ENCODE data around the gene SOX21.
A peak's percentile ranks its signal among the peaks of the same experiment; 100 is the strongest.

SOX21 gene

DNA sequence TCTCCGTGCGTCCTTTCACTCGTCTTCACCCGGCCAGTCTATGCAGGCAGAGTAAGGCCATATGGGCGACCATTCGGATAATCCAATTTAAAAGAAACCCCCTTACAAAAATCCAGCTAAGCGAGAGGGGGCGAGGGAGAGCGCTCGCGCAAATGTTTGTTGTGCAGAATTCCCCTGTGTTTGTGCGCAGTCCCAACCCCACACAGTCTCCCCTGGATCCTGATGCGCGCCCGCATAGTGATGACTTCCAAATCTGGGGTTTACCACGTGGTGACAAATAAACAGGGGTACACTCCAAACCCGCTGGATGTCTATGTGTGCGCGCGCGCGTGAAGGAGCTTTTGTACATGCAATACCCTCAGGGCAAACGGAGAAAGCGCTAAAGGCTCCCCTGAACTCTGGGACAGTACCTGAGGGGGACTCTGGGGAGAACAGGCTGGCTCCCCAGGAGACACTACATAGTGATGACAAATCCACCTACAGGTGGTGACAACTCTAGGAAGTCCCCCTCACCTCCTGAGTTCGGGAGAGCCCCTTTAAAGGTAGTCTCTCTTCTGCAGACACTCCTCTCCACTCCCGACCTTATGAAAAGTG, 8.5 kb downstream of the SOX21 start:
- H3K27me3 Mint-ChIP-seq (ENCODE audit: low read depth), result peaks cover 100% of the 10 kb centered on the region
- peak overlapping the region; percentile 1 for H3K4me3 Mint-ChIP-seq
- H3K36me3 Mint-ChIP-seq (ENCODE audit: low read depth), result peaks cover 5% of the 10 kb centered on the region
- peak overlapping the region; percentile 35 for H3K27ac Mint-ChIP-seq
- peaks cover 12% of the 10 kb centered on the region for H3K4me1 Mint-ChIP-seq (ENCODE audit: low read depth)
- peaks cover 4% of the 10 kb centered on the region for H3K9me3 Mint-ChIP-seq

DNA sequence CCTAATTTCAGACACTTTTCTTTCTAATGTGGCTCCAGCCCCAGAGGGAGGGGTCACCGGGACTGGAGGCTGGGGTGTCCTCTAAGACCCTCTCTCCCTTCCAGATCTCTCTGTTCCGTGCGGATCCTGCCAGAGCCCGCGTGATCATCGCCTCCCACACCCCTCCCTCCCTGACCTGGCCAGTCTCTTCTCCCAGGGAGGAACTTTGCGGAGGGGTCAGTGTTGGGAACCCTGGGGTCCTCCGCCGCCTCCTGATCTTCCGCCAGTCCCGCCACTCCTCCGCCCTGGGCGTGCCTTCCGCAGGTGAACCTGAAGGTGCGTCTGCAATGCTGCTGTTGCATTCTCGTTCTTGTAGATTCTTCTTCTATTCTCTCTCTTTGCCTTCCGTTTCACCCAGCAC, 9.1 kb downstream of the SOX21 start:
- Mint-ChIP-seq H3K4me3 (peak overlapping the region; percentile 1), H3K36me3 (ENCODE audit: low read depth) (peaks cover 5% of the 10 kb centered on the region), H3K27me3 (ENCODE audit: low read depth) (peaks cover 99% of the 10 kb centered on the region), H3K9me3 (peaks cover 4% of the 10 kb centered on the region), H3K27ac (peak overlapping the region; percentile 35), H3K4me1 (ENCODE audit: low read depth) (peaks cover 10% of the 10 kb centered on the region)

DNA sequence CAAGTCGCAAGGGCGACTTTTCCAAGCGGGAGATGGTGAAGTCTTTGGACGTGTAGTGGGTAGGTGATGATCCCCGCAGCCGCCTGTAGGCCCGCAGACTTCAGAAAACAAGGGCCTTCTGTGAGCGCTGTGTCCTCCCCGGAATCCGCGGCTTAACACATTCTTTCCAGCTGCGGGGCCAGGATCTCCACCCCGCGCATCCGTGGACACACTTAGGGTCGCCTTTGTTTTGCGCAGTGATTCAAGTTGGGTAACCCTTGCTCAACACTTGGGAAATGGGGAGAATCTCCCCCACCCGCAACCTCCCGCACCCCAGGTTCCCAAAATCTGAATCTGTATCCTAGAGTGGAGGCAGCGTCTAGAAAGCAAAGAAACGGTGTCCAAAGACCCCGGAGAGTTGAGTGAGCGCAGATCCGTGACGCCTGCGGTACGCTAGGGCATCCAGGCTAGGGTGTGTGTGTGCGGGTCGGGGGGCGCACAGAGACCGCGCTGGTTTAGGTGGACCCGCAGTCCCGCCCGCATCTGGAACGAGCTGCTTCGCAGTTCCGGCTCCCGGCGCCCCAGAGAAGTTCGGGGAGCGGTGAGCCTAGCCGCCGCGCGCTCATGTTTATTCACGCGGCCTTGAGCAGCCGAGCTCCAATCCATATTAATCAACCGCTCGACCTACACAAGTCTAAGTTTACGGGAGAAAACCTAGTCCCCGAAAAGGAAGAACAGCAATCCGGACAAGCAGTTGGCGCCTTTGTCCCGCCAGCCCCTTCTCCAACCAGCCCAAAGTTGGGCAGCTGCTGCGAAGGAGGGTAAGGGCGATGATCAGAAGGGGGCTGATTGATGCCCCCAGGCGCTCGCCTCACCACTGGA, 9.9 kb downstream of the SOX21 start:
- Mint-ChIP-seq H3K27ac (no peak overlapping the region), H3K4me1 (ENCODE audit: low read depth) (peaks cover 5% of the 10 kb centered on the region), H3K27me3 (ENCODE audit: low read depth) (peaks cover 96% of the 10 kb centered on the region), H3K9me3 (peaks cover 4% of the 10 kb centered on the region), H3K4me3 (no peak overlapping the region), H3K36me3 (ENCODE audit: low read depth) (peaks cover 5% of the 10 kb centered on the region)

DNA sequence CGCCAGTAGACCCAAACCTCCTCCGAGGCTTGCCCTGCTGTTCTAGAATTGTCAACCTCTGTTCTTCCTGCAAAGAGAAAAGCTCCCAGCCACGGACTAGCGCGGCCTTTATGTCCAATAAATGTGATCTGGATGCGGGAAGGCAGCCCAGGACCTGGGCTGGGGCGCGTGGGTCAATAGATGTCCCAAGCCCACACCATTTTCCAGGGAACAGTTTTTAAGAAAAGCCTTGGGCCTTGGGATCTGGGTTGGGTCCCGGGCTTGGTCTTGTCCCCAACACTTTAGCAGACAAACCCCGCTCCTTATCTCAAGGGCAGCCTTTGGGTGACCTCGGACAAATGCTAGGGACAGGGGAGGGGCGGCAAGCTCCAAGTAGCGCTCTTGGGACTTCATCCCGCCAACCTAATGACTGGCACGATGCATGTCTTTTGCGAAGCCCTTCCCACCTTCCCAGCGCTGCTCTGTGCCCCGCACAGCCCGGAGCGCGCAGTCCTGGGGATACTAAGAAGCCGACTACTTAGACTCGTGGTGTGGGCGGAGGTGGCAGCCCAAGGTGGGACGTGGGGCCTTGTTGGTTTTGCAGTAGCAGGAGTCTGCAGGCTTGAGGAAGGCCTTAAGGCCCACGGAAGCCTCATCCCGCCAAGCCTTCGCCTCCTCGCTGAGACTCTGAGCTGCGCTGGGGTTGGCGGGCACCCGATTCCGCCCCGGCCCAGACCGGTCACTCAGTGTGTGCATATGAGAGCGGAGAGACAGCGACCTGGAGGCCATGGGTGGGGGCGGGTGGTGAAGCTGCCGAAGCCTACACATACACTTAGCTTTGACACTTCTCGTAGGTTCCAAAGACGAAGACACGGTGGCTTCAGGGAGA, 10.8 kb downstream of the SOX21 start:
- Mint-ChIP-seq H3K4me1 (ENCODE audit: low read depth) (peaks cover 5% of the 10 kb centered on the region), H3K9me3 (peaks cover 4% of the 10 kb centered on the region), H3K4me3 (no peak overlapping the region), H3K36me3 (ENCODE audit: low read depth) (peaks cover 5% of the 10 kb centered on the region), H3K27me3 (ENCODE audit: low read depth) (peaks cover 91% of the 10 kb centered on the region), H3K27ac (no peak overlapping the region)

DNA sequence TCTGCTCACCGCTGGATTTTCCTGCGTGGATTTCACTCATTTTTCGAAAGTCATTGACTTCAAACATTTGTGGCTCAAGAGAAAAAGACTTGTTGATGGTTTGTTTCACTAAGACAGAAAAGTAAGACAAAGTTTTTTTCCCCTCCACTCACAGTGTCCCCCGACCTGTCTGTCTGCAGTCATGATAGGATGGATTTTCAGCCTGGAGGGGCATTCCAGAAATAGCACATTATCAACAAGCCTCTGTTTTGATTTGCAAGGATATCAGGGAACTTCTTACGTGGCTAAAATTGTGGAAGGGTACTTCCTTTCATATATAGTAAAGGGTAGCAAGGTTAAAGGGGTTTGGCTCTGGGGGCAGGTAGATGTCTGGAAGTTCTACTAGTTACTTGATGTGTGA, 11.8 kb downstream of the SOX21 start:
- peaks cover 4% of the 10 kb centered on the region for H3K9me3 Mint-ChIP-seq
- no peak overlapping the region for H3K27ac Mint-ChIP-seq
- H3K27me3 Mint-ChIP-seq (ENCODE audit: low read depth), result peaks cover 84% of the 10 kb centered on the region
- no peak overlapping the region for H3K4me3 Mint-ChIP-seq
- H3K36me3 Mint-ChIP-seq (ENCODE audit: low read depth), result peaks cover 5% of the 10 kb centered on the region
- H3K4me1 Mint-ChIP-seq (ENCODE audit: low read depth), result peaks cover 5% of the 10 kb centered on the region

DNA sequence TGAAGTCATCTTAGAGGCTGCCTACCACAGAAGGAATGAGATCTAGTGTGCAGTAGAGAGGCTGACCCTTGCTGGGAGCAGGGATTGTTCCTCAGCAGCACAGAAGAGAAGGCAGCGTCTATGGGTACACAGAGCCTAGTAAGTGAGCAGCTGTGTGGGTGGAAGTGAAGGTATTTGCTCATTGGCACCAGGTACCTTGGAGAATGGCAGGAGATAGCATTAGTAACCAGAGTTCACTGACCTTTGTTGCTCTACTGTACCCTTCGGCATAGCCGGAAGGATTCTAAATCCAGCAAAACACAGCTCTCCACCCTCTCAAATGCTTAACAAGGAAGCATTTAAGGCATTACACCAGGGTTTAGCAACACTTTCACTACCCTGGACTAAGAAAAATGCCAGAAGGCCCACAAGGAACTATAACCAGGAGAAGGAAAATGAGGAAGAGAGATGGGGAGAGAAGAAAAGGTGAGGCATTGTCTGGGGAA, 12.3 kb downstream of the SOX21 start:
- Mint-ChIP-seq H3K9me3 (peaks cover 4% of the 10 kb centered on the region), H3K36me3 (ENCODE audit: low read depth) (peaks cover 5% of the 10 kb centered on the region), H3K27ac (no peak overlapping the region), H3K27me3 (ENCODE audit: low read depth) (peaks cover 81% of the 10 kb centered on the region), H3K4me3 (no peak overlapping the region), H3K4me1 (ENCODE audit: low read depth) (peaks cover 5% of the 10 kb centered on the region)

DNA sequence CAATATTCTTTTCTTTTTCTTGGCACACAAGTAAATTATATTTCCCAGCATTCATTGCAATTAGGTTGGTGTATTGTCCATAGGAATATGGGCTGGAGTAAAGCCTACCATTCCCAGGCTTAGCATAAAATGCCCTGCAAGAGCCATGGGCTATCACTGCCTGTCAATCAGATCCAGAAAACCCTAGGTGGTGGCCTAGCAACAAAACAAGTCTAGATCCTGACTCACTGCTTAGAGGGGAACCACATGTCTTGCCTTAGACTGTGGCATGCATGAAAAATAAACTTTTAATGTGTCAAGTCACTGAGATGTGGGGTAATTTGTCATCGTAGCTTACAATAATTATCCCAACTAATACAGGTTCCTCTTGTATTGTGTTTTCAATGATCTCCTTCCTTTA, 16.2 kb downstream of the SOX21 start:
- H3K36me3 Mint-ChIP-seq (ENCODE audit: low read depth), result no peaks in the 10 kb centered on the region
- H3K27me3 Mint-ChIP-seq (ENCODE audit: low read depth), result peaks cover 49% of the 10 kb centered on the region
- no peak overlapping the region for H3K27ac Mint-ChIP-seq
- no peak overlapping the region for H3K4me3 Mint-ChIP-seq
- H3K4me1 Mint-ChIP-seq (ENCODE audit: low read depth), result no peaks in the 10 kb centered on the region
- no peaks in the 10 kb centered on the region for H3K9me3 Mint-ChIP-seq

DNA sequence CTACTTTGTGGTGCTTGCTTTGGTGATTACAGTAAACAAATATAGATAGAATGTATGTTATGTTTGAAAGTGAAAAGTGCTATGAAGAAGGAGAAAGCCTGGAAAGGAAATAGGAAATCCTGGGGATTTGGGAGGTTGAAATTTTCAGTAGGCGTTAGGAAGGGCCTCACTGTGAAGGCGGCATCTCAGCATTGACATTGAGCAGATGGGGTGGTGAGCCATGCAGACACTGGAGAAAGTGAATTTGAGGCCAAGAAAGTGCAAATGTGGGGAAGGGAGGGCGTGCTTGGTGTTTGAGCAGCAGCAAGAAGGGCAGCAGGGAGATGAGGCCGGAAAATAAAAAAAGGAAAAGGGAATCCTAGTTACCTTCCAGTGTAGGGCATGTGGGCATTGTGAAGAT, 20.3 kb downstream of the SOX21 start:
- Mint-ChIP-seq H3K27ac (no peak overlapping the region), H3K27me3 (ENCODE audit: low read depth) (peaks cover 13% of the 10 kb centered on the region), H3K36me3 (ENCODE audit: low read depth) (no peaks in the 10 kb centered on the region), H3K4me1 (ENCODE audit: low read depth) (no peaks in the 10 kb centered on the region), H3K4me3 (no peak overlapping the region), H3K9me3 (no peaks in the 10 kb centered on the region)

DNA sequence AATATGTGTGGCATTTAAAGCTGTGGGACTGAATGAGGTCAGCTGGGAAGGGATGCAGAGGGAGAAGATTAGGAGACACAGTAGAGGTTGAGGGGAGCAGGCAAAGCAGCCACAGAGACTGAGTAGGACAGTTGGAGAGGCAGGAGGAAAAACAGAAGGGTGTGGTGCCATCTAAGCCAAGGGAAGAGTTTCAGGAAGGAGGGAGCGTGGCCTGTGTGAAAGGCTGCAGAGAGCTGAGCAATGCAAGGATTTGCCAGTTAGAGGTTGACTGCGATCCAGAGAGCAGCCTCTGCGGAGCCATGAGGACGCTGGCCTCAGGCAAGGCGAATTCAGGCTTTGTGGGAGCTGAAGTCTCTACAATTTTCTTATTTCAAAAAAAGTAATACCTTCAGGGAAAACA, 28.9 kb downstream of the SOX21 start:
- H3K36me3 Mint-ChIP-seq (ENCODE audit: low read depth), result no peaks in the 10 kb centered on the region
- H3K9me3 Mint-ChIP-seq, result no peaks in the 10 kb centered on the region
- H3K27me3 Mint-ChIP-seq (ENCODE audit: low read depth), result peaks cover 23% of the 10 kb centered on the region
- no peaks in the 10 kb centered on the region for H3K4me1 Mint-ChIP-seq (ENCODE audit: low read depth)
- H3K4me3 Mint-ChIP-seq, result no peak overlapping the region
- no peak overlapping the region for H3K27ac Mint-ChIP-seq

DNA sequence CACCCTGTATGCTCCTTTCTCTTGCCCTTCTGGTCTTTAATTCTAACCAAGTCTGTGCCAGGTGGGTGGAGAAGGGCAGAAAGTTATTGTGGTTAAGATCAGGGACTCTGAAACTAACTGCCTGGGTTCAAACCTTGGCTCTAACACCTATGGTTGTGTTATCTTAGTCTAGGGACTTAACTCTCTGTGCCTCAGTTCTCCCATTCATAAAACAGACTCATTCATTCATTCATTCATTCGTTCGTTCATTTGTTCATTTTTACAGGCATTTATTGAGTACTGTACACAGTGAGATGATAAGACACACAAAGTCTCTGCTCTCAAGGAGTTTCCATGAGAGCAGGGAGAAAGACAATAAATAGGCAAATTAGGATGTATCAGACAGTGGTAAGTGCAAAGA, 30.1 kb downstream of the SOX21 start:
- Mint-ChIP-seq H3K36me3 (ENCODE audit: low read depth) (no peaks in the 10 kb centered on the region), H3K27me3 (ENCODE audit: low read depth) (peaks cover 31% of the 10 kb centered on the region), H3K4me1 (ENCODE audit: low read depth) (no peaks in the 10 kb centered on the region), H3K9me3 (no peaks in the 10 kb centered on the region), H3K27ac (no peak overlapping the region), H3K4me3 (no peak overlapping the region)

DNA sequence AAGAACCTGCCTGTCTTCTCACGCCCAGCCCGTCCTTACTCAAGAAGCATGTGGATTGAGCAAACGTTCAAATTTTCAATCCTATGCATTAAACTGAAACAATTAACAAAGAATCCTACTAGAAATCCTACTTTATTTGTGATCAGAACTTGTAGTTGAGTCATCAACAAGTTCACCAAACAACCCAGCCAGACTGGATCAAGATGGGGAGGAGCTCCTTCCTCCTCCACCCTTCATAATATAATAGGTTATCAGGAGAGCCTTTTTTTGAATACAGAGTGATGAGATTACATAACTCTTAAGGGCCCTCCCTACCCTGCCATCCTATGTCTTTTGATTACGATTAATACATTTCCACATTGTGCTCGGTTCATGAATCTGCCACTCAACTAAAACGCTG, 32.7 kb downstream of the SOX21 start:
- H3K4me1 Mint-ChIP-seq (ENCODE audit: low read depth), result no peaks in the 10 kb centered on the region
- no peak overlapping the region for H3K4me3 Mint-ChIP-seq
- H3K27me3 Mint-ChIP-seq (ENCODE audit: low read depth), result peaks cover 46% of the 10 kb centered on the region
- no peak overlapping the region for H3K27ac Mint-ChIP-seq
- H3K36me3 Mint-ChIP-seq (ENCODE audit: low read depth), result no peaks in the 10 kb centered on the region
- no peaks in the 10 kb centered on the region for H3K9me3 Mint-ChIP-seq

DNA sequence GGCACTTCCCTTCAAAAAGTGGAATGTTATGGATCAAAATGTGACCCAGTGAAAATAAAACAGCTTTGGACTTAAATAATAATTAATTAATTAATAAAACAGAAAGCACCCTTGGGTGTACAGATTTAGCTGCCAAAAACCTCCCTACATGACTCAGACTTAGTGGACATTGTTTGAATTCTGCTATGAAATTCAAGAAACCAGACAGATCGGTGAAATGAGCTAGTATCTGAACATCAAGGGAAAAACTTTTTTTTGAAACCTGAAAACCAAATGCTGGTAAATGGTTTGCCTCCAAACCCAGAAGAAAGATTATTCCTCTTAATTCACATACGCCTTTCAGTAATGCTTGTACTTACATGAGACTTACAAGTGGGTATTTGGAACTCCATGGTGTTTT, 33.5 kb downstream of the SOX21 start:
- H3K4me1 Mint-ChIP-seq (ENCODE audit: low read depth), result no peaks in the 10 kb centered on the region
- no peaks in the 10 kb centered on the region for H3K36me3 Mint-ChIP-seq (ENCODE audit: low read depth)
- no peaks in the 10 kb centered on the region for H3K9me3 Mint-ChIP-seq
- no peak overlapping the region for H3K27ac Mint-ChIP-seq
- H3K4me3 Mint-ChIP-seq, result no peak overlapping the region
- H3K27me3 Mint-ChIP-seq (ENCODE audit: low read depth), result peaks cover 48% of the 10 kb centered on the region

DNA sequence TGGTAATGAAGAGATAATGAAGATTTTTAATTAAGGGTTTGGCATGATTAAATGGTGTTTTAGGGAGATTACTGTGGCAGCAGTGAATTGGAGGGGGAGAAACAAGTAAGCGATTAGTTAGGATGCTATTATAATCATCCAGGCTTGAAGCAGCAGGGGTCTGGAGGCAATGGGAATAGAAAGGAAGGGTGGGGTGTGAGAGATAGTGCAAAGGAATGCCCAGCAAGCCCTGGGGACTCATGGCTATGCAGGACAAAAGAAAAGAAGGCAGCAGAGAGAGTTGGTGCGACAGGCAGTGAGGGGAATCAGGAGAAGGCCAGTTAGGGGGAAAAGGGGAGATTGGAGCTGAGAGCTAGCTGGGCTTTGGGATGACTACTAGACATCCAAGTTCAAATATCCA, 34.5 kb downstream of the SOX21 start:
- Mint-ChIP-seq H3K27me3 (ENCODE audit: low read depth) (peaks cover 45% of the 10 kb centered on the region), H3K27ac (no peak overlapping the region), H3K9me3 (no peaks in the 10 kb centered on the region), H3K4me1 (ENCODE audit: low read depth) (no peaks in the 10 kb centered on the region), H3K36me3 (ENCODE audit: low read depth) (no peaks in the 10 kb centered on the region), H3K4me3 (no peak overlapping the region)

DNA sequence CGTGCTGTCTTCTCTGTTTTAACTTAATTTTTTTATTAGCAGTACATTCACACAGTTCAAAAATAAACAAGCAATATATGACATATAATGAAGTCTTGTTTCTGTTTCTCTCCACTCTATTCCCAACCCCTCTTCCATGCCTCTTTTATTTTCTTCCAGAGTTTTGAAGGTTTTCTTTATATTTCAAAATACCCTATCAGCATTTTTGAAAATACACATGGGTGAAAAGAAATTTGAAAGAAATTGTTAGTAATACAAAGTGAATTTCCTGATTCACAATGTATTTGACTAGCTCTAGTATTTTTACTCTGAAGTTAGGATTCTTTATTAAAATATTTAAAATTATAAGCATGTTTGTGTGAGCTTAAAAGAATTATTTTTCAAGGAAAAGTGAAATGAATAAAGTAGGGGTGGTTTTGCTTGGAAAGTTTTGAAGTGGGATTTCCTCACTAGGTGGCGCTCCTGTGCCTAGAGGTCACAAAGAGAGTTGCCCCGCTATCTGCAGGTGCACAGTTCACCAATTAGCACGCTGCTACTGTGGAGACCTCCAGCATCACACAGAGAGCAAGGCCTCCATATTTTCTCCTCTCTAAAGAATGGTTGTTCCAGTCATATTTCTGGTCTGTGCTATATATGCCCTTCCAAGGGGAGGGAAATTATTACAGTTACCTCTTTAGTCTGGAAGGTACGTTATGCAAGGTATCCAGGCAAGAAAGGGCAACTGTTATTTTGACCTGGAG, 37.6 kb downstream of the SOX21 start:
- Mint-ChIP-seq H3K36me3 (ENCODE audit: low read depth) (no peaks in the 10 kb centered on the region), H3K27me3 (ENCODE audit: low read depth) (peaks cover 36% of the 10 kb centered on the region), H3K9me3 (no peaks in the 10 kb centered on the region)

More for the DNA sequence above, 37.6 kb downstream of the SOX21 start:
- Mint-ChIP-seq H3K4me1 (ENCODE audit: low read depth) (no peaks in the 10 kb centered on the region), H3K4me3 (no peak overlapping the region), H3K27ac (no peak overlapping the region)

Data from T-helper 1 cell treated with Interleukin-12 subunit alpha and Interleukin-12 subunit beta and Interleukin-4 antibody, amounts not matched to agents 30 μg/mL and 1 μg/mL, for 36 hours (primary cell).